GM12801 (cell line): ENCODE data around the gene CACNA1I.

Experiments
- TF ChIP-seq, protein P1 (sequence below): IDR thresholded peaks from one replicate; pipeline ENCODE4 v1.5.1; 2011; ENCODE audit warnings: control low read depth; ENCODE audit not compliant: insufficient read length; ENCODE audit errors: extremely low read depth

Gene CACNA1I

DNA sequence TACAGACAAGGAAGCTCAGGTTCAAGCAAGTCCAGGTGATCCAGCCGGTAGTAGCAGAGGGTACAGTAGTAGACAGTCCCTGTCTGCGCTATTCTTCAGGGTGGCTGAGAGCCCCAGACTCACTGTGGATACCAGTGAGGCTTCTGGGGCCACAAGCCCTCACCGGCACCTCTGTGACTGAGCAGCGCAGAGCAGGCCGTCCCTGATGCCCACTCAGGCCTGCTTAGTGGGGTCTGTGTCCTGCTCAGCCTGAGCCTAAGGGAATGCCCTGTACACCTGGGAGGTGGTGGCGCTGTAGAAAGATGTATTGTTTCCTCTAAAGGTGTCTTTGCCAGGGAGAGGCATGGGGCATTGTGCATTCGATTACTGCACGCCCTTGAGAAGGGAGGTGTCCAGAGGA lies 143.8 kb downstream of the CACNA1I start:
- TF ChIP-seq, protein P1, sequence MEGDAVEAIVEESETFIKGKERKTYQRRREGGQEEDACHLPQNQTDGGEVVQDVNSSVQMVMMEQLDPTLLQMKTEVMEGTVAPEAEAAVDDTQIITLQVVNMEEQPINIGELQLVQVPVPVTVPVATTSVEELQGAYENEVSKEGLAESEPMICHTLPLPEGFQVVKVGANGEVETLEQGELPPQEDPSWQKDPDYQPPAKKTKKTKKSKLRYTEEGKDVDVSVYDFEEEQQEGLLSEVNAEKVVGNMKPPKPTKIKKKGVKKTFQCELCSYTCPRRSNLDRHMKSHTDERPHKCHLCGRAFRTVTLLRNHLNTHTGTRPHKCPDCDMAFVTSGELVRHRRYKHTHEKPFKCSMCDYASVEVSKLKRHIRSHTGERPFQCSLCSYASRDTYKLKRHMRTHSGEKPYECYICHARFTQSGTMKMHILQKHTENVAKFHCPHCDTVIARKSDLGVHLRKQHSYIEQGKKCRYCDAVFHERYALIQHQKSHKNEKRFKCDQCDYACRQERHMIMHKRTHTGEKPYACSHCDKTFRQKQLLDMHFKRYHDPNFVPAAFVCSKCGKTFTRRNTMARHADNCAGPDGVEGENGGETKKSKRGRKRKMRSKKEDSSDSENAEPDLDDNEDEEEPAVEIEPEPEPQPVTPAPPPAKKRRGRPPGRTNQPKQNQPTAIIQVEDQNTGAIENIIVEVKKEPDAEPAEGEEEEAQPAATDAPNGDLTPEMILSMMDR, result no peak

DNA sequence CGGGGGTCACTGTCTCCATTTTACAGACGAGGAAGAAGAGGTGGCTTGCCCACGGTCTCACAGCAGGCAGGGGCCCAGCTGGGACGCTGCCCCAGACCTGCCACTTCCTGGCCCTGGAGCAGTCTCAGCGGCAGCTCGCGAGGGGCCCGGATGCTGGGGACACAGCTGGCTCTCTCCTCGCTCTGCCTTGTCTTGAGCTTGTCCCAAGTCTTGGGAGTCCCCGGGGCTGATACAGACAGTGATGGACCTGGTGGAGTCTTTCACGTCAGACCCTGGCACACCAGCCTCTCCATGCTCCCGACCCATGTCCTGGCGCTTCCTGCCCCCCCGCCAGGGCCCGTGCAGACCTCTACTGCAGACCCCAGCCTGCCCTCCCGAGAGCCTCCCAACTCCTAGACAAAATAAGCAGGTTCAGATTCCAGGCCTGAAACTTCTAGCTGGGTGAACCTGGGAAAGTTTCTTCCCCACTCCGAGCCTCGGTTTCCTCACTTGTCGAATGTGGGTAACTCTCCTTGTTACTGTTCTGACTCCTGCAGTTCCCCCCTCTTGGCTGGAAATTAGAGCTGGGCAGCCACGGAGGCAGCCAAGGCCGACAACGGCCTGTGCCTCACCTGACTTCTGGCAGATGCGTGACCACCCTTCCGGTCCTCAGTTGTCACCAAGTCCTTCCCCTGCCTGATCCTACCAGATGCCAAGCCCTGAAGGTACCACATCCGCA lies 145.4 kb downstream of the CACNA1I start:
- TF ChIP-seq, protein P1, result no peak

DNA sequence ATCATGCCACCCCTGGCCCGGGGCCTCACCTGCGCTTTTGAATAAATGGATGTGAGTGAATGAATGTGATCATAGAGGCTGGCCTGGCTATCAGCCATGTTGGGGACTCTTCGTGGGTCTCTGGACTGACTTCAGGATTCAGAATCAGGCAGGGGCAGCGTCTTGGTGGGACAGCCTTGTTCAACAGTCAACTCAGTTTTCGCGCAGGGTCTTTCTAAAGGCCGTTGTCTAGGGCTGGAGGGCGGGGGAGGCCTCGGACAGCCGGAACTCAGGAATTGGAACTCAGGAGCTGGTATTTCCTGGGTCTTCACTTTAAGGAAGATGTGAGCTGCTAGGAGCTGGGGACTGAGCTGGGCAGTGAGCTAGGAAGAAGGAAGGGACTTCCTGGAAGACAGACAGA lies 146.0 kb downstream of the CACNA1I start:
- TF ChIP-seq, protein P1, result no peak

DNA sequence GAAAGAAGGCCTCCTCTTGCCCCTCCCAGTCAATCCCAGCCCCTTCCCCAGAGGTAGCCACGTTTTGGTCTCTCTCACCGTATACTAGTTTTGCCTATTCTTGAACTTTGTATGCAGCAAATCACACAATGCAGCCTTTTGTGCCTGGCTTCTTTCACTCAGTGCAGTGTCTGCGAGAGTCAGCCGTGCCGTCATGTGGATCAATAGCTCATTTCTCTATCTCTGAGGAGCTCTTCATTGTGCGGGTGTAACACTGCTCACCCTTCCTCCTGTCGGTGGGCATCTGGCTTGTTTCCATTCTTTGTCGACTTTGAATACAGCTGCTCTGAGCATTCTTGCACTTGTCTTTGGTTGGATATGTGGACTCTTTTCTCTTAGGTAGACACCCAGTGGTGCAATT lies 146.5 kb downstream of the CACNA1I start:
- TF ChIP-seq, protein P1, result no peak

DNA sequence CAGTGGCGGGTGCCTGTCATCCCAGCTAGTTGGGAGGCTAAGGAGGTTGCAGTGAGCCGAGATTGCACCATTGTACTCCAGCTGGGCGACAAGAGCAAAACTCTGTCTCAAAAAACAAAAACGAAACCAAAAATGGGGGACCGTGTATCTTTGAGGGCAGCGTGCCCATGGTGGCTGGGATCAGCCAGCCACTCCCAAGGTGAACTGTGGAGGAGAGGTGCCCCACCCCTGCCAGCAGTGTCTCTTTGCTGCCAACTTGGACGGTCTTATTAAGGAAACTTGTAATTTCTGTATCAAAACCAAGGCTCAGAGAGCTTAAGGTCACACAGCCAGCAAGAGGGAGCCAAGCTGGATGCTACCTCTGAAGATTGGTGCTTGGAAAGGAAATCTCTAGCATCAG lies 147.7 kb downstream of the CACNA1I start:
- TF ChIP-seq, protein P1, result no peak

DNA sequence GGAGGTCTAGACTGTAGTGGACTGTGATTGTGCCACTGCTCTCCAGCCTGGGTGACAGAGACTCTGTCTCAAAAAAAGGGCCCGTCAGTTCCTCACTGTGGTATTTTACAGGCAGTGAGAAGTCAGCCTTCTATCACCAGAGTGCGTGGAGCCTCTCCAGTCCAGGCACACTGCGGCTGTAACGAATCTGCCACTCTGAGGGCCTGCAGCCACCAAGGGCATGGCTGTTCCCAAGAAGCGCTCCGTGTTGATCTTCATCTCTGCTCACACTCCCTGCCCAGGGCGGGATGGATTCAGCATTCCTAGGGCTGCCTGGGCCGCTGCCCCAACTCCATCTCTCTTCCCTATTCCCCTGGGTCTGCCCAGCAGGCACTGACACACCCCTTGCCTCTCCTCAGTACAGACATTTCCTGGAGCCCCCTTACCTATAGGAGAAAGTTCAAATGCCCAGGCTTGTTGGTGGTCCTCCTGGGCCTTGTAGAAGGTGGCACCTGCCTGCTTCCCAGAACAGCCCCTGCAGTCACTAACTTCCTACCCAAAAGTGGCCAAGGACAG lies 148.4 kb downstream of the CACNA1I start:
- TF ChIP-seq, protein P1, result no peak

DNA sequence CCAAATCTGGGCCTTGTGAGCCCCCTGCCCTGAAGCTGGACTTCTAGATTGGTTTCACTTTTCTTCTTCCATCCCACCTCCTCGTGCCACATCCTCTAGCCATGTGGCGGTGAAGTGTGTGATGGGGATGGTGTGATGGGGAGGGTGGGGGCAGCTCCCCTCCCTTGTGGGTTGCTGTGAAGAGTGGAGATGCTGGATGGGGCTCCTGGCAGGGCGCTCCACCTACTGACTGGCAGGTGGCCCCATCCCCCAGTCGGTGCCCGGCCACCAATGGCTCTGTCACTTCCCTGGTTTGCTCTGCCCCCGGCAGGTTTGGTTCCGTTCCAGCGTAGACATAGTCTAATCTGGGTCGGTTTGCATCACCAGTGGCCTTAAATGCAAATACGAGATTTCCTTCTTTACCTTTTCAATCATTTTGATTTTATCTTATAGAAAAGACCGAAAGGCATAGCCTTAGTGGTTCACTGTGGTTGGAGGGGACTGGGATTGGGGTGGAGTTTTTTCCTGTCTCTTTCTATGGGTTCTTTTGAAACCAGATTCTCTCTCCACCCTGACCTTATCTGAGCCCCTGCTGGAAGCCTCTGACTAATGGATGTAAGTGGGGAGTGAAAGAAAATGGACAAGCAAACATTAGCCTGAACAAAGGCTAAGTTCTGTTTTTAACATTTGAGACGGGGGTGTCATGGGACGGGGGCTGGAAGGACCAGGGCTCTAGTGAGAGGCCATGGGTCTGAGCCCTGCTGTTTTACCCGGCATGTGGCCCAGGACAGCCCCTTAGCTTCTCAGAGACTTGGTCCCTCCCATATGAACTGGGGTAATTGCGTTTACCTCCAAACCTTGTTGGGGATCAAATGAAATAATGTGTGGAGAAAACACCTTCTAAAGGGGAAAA lies 149.3 kb downstream of the CACNA1I start:
- TF ChIP-seq, protein P1, result no peak
